GM13976 (cell line): ENCODE measurements around the gene MPRIP.
A peak's percentile ranks its signal among the peaks of the same experiment; 100 is the strongest.

Source experiments
- DNase-seq: peaks from one replicate; pipeline ENCODE4 v3.0.0; 2012; ENCODE audit warnings: low spot score
- CTCF ChIP-seq: IDR thresholded peaks from 2 replicates; pipeline ENCODE4 v1.5.1; 2012; ENCODE audit warnings: borderline replicate concordance, mild to moderate bottlenecking; ENCODE audit not compliant: insufficient read depth; ENCODE audit errors: extremely low read depth, missing control alignments, control extremely low read depth
- in situ Hi-C: fragments of 300-500 bp; cut with MboI; formaldehyde crosslinking; loops from one replicate; pipeline ENCODE4 v1.12.0; 2022; ENCODE audit warnings: low sequenced_read_pairs, mixed read lengths, inconsistent platforms; ENCODE audit not compliant: unreplicated experiment

MPRIP gene

GRCh38 chr17:17119106-17119505 lies 76.8 kb downstream of the MPRIP start:
- in situ Hi-C loops: loop anchor here (10.0 kb wide), 1 partner anchor 56 kb away; no protein-coding TSS in a partner anchor
- DNase-seq: no peak

GRCh38 chr17:17119533-17119932 lies 77.3 kb downstream of the MPRIP start:
- no peak for TF ChIP-seq CTCF
- DNase-seq: peak; percentile 60
- in situ Hi-C loops: loop anchor here (10.0 kb wide), 1 partner anchor 55 kb away; no protein-coding TSS in a partner anchor

More at GRCh38 chr17:17119106-17119505, 76.8 kb downstream of the MPRIP start:
- no peak for TF ChIP-seq CTCF

- TF ChIP-seq CTCF: no peak
- in situ Hi-C loops: no loop called here
- no peak for DNase-seq
Measured at GRCh38 chr17:17120294-17120693, 78.0 kb downstream of the MPRIP start.

- in situ Hi-C loops: no loop called here
Measured at GRCh38 chr17:17120701-17121100, 78.4 kb downstream of the MPRIP start.

GRCh38 chr17:17121162-17121561 lies 78.9 kb downstream of the MPRIP start:
- no peak for DNase-seq
- no peak for TF ChIP-seq CTCF
- in situ Hi-C loops: no loop called here

More at GRCh38 chr17:17120701-17121100, 78.4 kb downstream of the MPRIP start:
- TF ChIP-seq CTCF: no peak
- no peak for DNase-seq

GRCh38 chr17:17122781-17123483 lies 80.7 kb downstream of the MPRIP start:
- no peak for TF ChIP-seq CTCF
- no peak for DNase-seq
- in situ Hi-C loops: no loop called here

- in situ Hi-C loops: no loop called here
- no peak for TF ChIP-seq CTCF
- no peak for DNase-seq
Measured at GRCh38 chr17:17124341-17124740, 82.1 kb downstream of the MPRIP start.
